Astrocyte (in vitro differentiated cells and primary cell): ENCODE measurements around the gene CRAT.

Source experiments
- CTCF ChIP-seq: IDR thresholded peaks from 2 replicates; pipeline ENCODE4 v1.5.1; 2011; ENCODE audit warnings: low read depth, mild to moderate bottlenecking, inconsistent platforms, low read length, moderate library complexity; ENCODE audit not compliant: insufficient read depth
- EZH2 ChIP-seq: IDR thresholded peaks from 2 replicates; pipeline ENCODE4 v1.6.1; 2012; ENCODE audit warnings: mild to moderate bottlenecking, low read length, inconsistent platforms; ENCODE audit not compliant: insufficient read depth

GRCh38 chr9:129130791-129131190, 20.2 kb upstream of the CRAT start:
- TF ChIP-seq CTCF (no peak), EZH2 (no peak)
